ENCODE measurements around the gene TP53I3. TPM values are rescaled to one million over a fixed set of nuclear protein-coding genes. Genes with fewer than 3 reads are reported as not detected.

TP53I3 gene
- total RNA-seq, 1 experiment from 2014 or later: 20.1 TPM

DNA sequence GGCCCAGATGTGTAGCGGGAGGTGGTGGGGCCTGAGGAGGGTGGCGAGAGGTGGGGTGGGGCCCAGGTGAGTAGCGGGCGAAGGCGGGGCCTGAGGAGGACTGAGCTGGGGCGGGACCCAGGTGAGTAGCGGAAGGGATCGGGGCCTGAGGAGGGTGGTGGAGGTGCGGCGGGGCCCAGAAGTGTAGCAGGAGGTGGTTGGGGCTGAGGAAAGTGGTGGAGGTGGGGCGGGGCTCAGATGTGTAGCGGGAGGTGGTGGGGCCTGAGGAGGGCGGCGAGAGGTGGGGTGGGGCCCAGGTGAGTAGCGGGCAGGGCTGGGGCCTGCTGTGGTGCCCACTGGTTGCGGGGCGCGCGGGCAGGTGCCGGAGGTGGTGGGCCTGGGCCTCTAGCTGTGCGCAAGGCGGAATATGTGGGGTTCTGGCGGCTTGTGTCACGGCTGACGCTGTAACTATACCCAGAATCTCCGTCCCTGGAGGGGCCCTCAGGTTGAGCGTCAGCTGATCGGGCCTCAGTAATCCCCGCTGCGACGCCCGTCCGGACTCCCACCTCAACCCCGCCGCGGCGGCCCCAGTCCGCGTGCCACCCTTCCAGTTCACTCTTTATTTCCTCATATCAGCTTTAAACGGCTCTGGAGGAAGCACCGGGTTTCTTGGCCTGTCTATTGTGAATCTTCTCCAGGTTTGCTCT, 7.6 kb downstream of the TP53I3 start (continued):
- TF ChIP-seq, protein P1, sequence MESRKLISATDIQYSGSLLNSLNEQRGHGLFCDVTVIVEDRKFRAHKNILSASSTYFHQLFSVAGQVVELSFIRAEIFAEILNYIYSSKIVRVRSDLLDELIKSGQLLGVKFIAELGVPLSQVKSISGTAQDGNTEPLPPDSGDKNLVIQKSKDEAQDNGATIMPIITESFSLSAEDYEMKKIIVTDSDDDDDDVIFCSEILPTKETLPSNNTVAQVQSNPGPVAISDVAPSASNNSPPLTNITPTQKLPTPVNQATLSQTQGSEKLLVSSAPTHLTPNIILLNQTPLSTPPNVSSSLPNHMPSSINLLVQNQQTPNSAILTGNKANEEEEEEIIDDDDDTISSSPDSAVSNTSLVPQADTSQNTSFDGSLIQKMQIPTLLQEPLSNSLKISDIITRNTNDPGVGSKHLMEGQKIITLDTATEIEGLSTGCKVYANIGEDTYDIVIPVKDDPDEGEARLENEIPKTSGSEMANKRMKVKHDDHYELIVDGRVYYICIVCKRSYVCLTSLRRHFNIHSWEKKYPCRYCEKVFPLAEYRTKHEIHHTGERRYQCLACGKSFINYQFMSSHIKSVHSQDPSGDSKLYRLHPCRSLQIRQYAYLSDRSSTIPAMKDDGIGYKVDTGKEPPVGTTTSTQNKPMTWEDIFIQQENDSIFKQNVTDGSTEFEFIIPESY (IDR thresholded peaks at IDR 0.05; ENCODE audit: extremely low read depth, insufficient replicate concordance, low read length): peak; percentile 57
- TF ChIP-seq SRF (IDR thresholded peaks at IDR 0.05; ENCODE audit: low read depth) (no peak), CEBPB (IDR thresholded peaks at IDR 0.05; ENCODE audit: low read depth) (no peak), SP1 (IDR thresholded peaks at IDR 0.05; ENCODE audit: low read depth) (no peak), ELF1 (IDR thresholded peaks at IDR 0.05; ENCODE audit: borderline replicate concordance, low read depth) (no peak), CBX3 (IDR thresholded peaks at IDR 0.05; ENCODE audit: low read depth) (no peak), ZNF274 (IDR thresholded peaks at IDR 0.05; ENCODE audit: low read depth, low read length) (no peak), YY1 (IDR thresholded peaks at IDR 0.05; ENCODE audit: extremely low read depth, insufficient replicate concordance, low read depth, low read length) (peak; percentile 19)
- TF ChIP-seq, protein P2, sequence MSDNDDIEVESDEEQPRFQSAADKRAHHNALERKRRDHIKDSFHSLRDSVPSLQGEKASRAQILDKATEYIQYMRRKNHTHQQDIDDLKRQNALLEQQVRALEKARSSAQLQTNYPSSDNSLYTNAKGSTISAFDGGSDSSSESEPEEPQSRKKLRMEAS (IDR thresholded peaks at IDR 0.05): no peak
- TF ChIP-seq, protein P3, sequence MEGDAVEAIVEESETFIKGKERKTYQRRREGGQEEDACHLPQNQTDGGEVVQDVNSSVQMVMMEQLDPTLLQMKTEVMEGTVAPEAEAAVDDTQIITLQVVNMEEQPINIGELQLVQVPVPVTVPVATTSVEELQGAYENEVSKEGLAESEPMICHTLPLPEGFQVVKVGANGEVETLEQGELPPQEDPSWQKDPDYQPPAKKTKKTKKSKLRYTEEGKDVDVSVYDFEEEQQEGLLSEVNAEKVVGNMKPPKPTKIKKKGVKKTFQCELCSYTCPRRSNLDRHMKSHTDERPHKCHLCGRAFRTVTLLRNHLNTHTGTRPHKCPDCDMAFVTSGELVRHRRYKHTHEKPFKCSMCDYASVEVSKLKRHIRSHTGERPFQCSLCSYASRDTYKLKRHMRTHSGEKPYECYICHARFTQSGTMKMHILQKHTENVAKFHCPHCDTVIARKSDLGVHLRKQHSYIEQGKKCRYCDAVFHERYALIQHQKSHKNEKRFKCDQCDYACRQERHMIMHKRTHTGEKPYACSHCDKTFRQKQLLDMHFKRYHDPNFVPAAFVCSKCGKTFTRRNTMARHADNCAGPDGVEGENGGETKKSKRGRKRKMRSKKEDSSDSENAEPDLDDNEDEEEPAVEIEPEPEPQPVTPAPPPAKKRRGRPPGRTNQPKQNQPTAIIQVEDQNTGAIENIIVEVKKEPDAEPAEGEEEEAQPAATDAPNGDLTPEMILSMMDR (IDR thresholded peaks at IDR 0.05 in 2 of 3, conservative IDR thresholded peaks at IDR 0.05 in 1 of 3; ENCODE audit: borderline replicate concordance in 1 of 3, insufficient read depth in 1 of 3, low read depth in 2 of 3, low read length in 2 of 3): no peak
